ENCODE results near the gene C1QTNF5. TPM values are rescaled to one million over a fixed set of nuclear protein-coding genes. Genes with fewer than 3 reads are reported as not detected.
A peak's percentile ranks its signal among the peaks of the same experiment; 100 is the strongest.

The C1QTNF5 gene
- total and polyA plus RNA-seq, 9 donors = 4.4 to 25.7 (median 10.8) TPM

- no peak for DNase-seq
- Histone ChIP-seq H3K27ac (no peak overlapping the region), H3K9me3 (no peaks in the 10 kb centered on the region), H3K27me3 (no peaks in the 10 kb centered on the region), H3K4me3 (no peak overlapping the region), H3K4me1 (ENCODE audit: insufficient read depth) (peaks cover 3% of the 10 kb centered on the region), H3K36me3 (no peaks in the 10 kb centered on the region)
- WGBS, 3 donors = 64 to 75% (median 66%) methylated on average over 7 of the region's 7 CpGs
- TF ChIP-seq CTCF (IDR thresholded peaks at IDR 0.05) = no peak
- TF ChIP-seq POLR2A (IDR thresholded peaks at IDR 0.05) = no peak
- TF ChIP-seq EP300 (IDR thresholded peaks at IDR 0.05) = no peak
- intact Hi-C loops (cut with DNase I) = no loop called here
Measured at GRCh38 chr11:119343726-119344125, 3.0 kb upstream of the C1QTNF5 start.

- no peaks in the 10 kb centered on the region for H3K27me3 ChIP-seq
- TF ChIP-seq CTCF (IDR thresholded peaks at IDR 0.05) (no peak), EP300 (IDR thresholded peaks at IDR 0.05) (no peak), POLR2A (IDR thresholded peaks at IDR 0.05) (no peak)
- no peak for DNase-seq
- WGBS, 3 donors = 76 to 84% (median 80%) methylated on average over 8 to 10 of the region's 10 CpGs
- H3K4me1 ChIP-seq (ENCODE audit: insufficient read depth) = peaks cover 3% of the 10 kb centered on the region
- H3K27ac ChIP-seq = no peak overlapping the region
- H3K4me3 ChIP-seq = no peak overlapping the region
- intact Hi-C loops (cut with DNase I) = no loop called here
- no peaks in the 10 kb centered on the region for H3K9me3 ChIP-seq
- H3K36me3 ChIP-seq = no peaks in the 10 kb centered on the region
Measured at GRCh38 chr11:119342362-119343130, 1.9 kb upstream of the C1QTNF5 start.

GRCh38 chr11:119342023-119342300 lies 1.3 kb upstream of the C1QTNF5 start:
- Histone ChIP-seq H3K4me1 (ENCODE audit: insufficient read depth) (peaks cover 3% of the 10 kb centered on the region), H3K27me3 (no peaks in the 10 kb centered on the region), H3K9me3 (no peaks in the 10 kb centered on the region), H3K4me3 (no peak overlapping the region), H3K36me3 (no peaks in the 10 kb centered on the region), H3K27ac (no peak overlapping the region)
- no peak for TF ChIP-seq CTCF (IDR thresholded peaks at IDR 0.05)
- TF ChIP-seq EP300 (IDR thresholded peaks at IDR 0.05) = no peak
- TF ChIP-seq POLR2A (IDR thresholded peaks at IDR 0.05) = no peak
- DNase-seq = no peak
- 61 to 74% (median 72%) methylated on average over 7 of the region's 7 CpGs for WGBS, 3 donors
- intact Hi-C loops (cut with DNase I) = no loop called here

- H3K27ac ChIP-seq = peak overlapping the region in 1 of 2 donors; percentile 60
- H3K4me3 ChIP-seq = no peak overlapping the region
- intact Hi-C loops (cut with DNase I) = no loop called here
- DNase-seq = no peak
- 58 to 61% (median 59%) methylated on average over 14 to 16 of the region's 16 CpGs for WGBS, 3 donors
- no peaks in the 10 kb centered on the region for H3K36me3 ChIP-seq
- no peaks in the 10 kb centered on the region for H3K9me3 ChIP-seq
- H3K4me1 ChIP-seq (ENCODE audit: insufficient read depth) = peaks cover 3% of the 10 kb centered on the region
- H3K27me3 ChIP-seq = no peaks in the 10 kb centered on the region
- TF ChIP-seq CTCF (IDR thresholded peaks at IDR 0.05) = no peak
- no peak for TF ChIP-seq POLR2A (IDR thresholded peaks at IDR 0.05)
- no peak for TF ChIP-seq EP300 (IDR thresholded peaks at IDR 0.05)
Measured at GRCh38 chr11:119341222-119342022, 739 bp upstream of the C1QTNF5 start.
